NB4 (cell line): ENCODE measurements around the gene TLNRD1.

Experiments used
- DNase-seq: peaks from one replicate; pipeline ENCODE4 v3.0.0; 2010; ENCODE audit warnings: low read depth
- H3K4me3 ChIP-seq: one replicate; pipeline ENCODE4 v1.5.1; 2011; ENCODE audit warnings: mild to moderate bottlenecking, low read depth, low read length, moderate library complexity
- MYC ChIP-seq: IDR thresholded peaks from 2 replicates; pipeline ENCODE4 v1.6.1; 2011; ENCODE audit warnings: low read depth, low read length
- POLR2A ChIP-seq: IDR thresholded peaks from 2 replicates; pipeline ENCODE4 v1.6.1; 2011; ENCODE audit warnings: mild to moderate bottlenecking; ENCODE audit not compliant: insufficient read length; ENCODE audit errors: extremely low read depth
- TF ChIP-seq, protein P1 (sequence below): IDR thresholded peaks from one replicate; pipeline ENCODE4 v1.5.1; 2012; ENCODE audit warnings: low read depth, low read length
- TF ChIP-seq, protein P2 (sequence below): IDR thresholded peaks from 2 replicates; pipeline ENCODE4 v1.6.1; 2011; ENCODE audit warnings: low read depth, low read length

TLNRD1 gene

DNA sequence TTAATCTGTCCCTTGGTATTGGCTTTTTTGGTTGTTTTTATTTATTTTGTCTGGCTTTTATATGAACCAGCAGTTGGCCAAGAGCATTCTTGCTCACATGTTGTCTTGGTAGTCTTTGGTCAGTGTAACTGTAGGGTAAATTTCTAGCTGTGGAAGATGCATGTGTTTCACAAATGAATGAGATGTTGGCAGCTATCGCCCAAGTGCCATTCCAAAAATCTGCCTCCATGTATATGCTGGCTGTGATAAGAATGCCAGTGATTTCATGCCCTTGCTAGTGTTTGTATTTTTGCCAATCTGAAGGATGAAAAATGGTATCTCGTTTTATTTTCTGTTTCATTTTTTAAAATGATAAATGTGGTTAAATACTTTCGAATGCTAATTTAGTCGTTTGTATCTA lies 50.1 kb downstream of the TLNRD1 start:
- TF ChIP-seq, protein P1, sequence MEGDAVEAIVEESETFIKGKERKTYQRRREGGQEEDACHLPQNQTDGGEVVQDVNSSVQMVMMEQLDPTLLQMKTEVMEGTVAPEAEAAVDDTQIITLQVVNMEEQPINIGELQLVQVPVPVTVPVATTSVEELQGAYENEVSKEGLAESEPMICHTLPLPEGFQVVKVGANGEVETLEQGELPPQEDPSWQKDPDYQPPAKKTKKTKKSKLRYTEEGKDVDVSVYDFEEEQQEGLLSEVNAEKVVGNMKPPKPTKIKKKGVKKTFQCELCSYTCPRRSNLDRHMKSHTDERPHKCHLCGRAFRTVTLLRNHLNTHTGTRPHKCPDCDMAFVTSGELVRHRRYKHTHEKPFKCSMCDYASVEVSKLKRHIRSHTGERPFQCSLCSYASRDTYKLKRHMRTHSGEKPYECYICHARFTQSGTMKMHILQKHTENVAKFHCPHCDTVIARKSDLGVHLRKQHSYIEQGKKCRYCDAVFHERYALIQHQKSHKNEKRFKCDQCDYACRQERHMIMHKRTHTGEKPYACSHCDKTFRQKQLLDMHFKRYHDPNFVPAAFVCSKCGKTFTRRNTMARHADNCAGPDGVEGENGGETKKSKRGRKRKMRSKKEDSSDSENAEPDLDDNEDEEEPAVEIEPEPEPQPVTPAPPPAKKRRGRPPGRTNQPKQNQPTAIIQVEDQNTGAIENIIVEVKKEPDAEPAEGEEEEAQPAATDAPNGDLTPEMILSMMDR: no peak
- TF ChIP-seq MYC: no peak
- TF ChIP-seq POLR2A: no peak
- TF ChIP-seq, protein P2, sequence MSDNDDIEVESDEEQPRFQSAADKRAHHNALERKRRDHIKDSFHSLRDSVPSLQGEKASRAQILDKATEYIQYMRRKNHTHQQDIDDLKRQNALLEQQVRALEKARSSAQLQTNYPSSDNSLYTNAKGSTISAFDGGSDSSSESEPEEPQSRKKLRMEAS: no peak
- DNase-seq: no peak

DNA sequence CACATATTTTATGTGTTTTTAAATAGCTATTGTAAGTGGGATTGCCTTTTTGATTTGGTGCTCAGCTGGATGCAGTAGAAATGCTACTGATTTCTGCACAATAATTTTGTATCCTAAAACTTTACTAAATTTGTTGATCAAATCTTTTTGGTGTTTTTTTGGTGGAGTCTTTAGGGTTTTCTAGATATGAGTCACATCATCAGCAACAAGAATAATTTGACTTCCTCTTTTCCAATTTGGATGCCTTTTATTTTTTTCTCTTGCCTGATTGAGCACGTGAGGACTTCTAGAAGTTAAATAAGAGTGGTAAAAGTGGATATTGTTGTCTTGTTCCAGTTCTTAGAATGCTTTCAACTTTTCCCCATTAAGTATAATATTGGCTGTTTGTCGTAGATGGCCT lies 51.3 kb downstream of the TLNRD1 start:
- H3K4me3 ChIP-seq: no peak overlapping the region
- TF ChIP-seq, protein P1: no peak
- TF ChIP-seq, protein P2: no peak
- TF ChIP-seq MYC (no peak), POLR2A (no peak)
- peak; percentile 40 for DNase-seq

More for the DNA sequence above, 50.1 kb downstream of the TLNRD1 start:
- H3K4me3 ChIP-seq: no peak overlapping the region

DNA sequence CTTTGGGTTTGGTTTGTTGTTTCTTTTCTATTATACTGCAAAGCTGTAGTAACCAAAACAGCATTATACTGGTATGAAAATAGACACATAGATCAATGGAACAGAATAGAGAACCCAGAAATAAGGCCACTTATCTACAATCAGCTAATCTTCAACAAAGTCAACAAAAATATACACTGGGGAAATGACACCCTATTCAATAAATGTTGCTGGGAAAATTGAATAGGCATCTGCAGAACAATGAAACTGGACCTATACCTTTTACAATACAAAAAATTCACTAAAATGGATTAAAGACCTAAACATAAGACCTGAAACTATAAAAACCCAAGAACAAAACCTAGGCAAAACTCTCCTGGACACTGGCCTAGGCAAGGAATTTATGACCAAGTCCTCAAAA lies 52.9 kb downstream of the TLNRD1 start:
- no peak for DNase-seq
- TF ChIP-seq MYC: no peak
- no peak for TF ChIP-seq POLR2A
- TF ChIP-seq, protein P1: no peak
- TF ChIP-seq, protein P2: no peak
- no peak overlapping the region for H3K4me3 ChIP-seq

DNA sequence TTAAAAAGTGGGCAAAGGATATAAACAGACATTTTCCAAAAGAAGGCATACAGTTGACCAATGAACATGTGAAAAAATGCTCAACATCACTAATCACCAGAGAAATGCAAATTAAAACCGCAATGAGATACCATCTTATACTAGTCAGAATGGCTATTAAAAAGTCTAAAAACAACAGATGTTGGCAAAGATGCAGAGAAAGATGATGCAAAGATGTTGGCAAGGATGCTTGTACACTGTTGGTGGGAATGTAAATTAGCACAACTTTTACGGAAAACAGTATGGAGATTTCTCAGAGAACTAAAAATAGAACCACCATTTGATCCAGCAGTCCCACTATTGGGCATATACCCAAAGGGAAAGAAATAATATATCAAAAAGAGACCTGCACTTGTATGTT lies 53.5 kb downstream of the TLNRD1 start:
- TF ChIP-seq, protein P1: no peak
- TF ChIP-seq, protein P2: no peak
- TF ChIP-seq MYC: no peak
- TF ChIP-seq POLR2A: no peak
- no peak overlapping the region for H3K4me3 ChIP-seq
- DNase-seq: no peak
